AG08395 (cell line): ENCODE measurements around the gene SBSN.

Experiments
- DNase-seq: peaks from one replicate; pipeline ENCODE4 v3.0.0; 2012; ENCODE audit warnings: mixed read lengths, low spot score

Gene SBSN, protein sequence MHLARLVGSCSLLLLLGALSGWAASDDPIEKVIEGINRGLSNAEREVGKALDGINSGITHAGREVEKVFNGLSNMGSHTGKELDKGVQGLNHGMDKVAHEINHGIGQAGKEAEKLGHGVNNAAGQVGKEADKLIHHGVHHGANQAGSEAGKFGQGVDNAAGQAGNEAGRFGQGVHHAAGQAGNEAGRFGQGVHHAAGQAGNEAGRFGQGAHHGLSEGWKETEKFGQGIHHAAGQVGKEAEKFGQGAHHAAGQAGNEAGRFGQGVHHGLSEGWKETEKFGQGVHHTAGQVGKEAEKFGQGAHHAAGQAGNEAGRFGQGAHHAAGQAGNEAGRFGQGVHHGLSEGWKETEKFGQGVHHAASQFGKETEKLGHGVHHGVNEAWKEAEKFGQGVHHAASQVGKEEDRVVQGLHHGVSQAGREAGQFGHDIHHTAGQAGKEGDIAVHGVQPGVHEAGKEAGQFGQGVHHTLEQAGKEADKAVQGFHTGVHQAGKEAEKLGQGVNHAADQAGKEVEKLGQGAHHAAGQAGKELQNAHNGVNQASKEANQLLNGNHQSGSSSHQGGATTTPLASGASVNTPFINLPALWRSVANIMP

DNA sequence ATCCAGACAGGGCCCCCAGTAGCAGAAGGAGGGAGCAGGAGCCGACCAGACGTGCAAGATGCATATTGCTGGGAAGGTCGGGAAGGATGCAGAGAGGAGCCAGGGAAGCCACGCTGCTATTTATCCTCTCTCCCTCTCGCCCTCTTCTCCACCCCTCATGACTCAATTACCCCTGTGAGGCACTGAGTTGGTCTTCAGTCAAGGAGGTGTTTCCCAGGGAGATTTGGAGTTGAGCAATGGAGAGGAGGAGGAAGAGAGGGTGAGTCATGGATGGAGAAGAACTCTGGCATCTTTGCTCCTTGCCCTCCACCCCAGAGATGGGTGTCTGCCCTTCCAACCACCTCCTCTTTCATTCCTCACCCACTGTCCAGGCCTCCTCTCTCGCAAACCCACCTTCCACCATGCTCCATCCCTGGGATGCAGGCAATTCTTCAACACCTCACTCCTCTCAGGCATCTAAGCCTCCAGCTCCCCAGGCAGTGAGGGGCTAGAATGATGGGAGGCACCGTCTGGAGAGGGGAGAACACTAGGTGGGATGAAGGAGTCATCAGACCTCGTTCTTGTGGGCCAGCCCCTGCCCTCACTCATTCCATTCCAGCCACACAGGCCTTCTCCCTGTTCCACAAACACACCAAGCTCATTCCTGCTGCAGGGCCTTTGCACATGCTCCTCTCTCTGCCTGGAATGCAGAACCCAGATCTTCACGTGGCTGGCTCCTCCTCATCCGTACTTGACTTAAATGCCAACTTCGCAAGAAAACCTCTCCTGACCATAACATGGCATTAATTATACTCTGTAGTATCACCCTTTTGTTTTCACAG lies at the start of gene SBSN:
TSS of gene SBSN (minus strand) at position 94 of the 821 bp plus-strand sequence. CDS start at position 64, 30 bp downstream.
- peak; percentile 84 for DNase-seq

DNA sequence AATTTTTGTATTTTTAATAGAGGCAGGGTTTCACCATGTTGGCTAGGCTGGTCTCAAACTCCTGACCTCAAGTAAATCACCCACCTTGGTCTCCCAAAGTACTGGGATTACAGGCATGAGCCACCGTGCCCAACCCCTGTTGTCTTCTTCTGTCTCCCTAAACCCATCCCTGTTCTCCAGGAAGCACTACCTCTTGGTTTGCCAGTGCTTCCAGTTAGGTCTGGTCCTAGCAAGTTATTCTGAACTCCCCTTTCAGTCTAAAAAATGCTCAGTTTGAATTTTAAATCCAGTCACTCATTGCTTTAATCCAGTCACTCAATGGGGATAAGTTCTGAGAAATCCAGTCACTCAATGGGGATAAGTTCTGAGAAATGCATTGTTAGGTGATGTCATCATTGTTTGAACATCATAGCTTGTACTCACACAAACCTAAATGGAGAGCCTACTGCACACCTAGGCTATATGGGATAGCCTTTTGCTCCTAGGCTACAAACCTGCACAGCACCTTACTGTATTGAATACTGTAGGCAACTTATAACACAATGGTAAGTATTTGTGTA lies 43.4 kb upstream of the SBSN start:
- no peak for DNase-seq

DNA sequence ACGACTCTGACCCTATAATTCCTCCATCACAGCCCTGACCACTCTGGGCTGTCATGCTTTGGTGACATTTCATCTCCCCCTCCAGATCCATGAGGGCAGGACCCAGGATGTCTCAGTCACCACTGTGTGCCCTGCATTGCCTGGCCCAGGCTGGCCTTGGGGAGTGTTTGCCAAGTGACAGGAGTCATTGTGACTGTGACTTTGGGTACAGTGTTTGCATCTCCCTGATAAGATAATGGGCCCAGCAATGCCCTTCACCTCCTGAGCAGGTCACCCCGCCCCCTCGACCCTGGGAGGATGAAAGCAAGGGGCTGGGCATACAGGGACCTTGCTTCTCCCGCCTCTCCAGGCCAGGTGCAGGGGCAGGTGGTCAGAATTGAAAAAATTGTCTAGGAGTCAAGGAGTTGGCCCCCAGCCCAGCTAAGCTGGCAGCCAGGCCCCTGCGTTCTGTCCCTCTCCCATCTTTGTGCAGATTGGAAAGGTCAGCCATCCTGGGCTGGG lies 41.2 kb upstream of the SBSN start:
- DNase-seq: no peak

DNA sequence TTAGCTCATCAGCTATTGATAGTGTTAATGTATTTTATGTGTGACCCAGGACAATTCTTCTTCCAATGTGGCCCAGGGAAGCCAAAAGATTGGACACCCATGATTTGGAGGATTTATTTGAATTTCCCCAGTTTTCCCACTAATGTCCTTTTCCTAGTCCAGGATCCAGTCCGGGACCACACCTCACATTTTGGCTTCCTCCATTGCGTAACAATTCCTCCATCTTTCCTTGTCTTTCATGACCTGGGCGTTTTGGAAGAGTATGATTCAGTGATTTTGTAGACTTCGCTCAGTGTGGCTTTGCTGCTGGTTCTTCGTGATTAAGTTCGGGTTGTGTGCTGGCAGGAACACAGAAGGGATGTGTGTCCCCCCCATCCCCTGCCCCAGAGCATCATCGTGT lies 38.6 kb upstream of the SBSN start:
- DNase-seq: no peak

DNA sequence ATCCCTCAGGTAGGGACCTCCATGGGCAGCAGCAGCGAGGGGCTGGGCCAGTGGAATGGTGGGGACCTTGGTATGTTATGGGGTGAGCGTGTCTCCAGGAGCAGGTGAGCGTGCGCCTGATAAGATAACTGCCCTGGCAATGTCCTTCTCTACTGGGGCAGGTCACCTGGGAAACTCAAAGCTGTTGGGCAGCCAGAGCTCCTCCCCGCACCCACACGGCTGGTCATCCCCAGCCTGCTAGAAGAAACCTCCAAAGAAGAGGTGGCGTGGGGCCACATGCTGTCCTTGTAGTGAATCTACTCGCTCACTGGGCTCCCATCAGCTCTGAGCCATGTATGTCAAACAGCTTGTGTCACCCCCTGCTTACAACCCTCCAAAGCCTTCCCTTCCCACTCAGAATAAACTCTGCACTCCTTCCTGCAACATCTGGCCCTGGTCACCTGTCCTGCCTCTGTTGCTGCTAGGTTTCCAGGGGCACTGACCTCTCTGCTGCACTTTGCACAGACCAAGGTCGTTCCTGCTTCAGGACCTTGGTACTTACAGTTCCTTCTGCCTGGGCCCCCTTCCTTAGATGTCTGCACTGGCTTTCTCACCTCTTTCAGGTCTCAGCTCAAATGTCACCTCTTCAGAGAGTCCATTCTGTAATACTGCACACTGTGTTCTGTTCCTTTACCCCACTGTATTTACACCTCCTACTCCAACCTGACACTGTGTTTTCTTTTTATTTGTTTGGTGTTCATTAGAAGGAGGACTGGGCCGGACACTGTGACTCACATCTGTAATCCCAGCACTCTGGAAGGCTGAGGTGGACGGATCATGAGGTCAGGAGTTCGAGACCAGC lies 37.1 kb upstream of the SBSN start:
- DNase-seq: no peak

DNA sequence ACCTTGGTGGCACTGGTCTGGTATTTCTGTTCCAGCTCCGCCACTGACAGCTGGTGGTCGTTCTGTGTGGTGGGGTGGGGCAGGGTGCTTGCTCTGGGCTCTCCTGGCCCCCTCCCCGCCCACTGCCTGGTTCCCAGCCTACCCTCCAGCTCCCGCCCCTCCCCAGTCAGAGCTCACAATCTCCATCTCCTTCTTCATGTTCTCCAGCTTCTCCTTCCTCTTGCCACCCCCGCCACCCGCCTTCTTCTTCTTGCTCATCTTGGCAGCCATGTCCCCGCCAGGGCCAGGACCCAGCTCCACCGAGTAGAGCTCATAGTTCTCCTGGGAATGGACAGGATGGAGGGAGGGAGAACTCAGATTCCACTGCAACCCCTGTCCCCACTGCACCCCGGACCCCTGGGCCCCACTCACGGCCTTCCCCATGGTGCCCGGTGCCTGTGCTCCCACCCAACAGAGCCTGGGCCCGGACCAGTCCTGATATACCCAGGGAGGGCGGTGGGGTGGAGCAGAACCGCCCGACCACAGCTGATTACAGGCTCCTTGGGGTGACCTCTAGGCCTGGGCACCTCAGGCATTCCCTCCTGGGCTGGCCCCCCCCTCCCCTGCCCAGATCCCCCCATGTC lies 35.2 kb upstream of the SBSN start, which contains the start of gene ATP4A:
TSS of gene ATP4A (minus strand) at position 452 of the 623 bp plus-strand sequence. CDS start at position 423, 29 bp downstream.
- no peak for DNase-seq

DNA sequence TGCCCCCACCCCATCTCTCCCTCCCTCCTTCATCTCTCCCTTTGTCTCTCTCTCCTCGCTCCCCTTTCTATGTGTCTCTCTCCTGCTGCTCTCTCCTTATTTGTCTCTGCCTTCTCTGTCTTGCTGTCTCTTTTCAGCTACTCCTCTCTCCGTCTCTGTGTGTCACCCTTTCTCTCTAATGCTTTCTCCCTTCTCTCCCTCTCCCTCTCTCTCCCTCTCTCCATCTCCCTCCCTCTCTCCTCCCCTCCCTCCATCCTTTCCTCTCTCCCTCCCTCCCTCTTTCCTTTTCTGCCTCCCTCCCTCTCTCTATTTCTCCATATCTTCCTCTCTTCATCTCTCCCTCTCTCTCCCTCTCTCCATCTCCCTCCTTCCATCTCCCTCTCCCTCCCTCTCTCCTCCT lies 34.7 kb upstream of the SBSN start:
- no peak for DNase-seq

DNA sequence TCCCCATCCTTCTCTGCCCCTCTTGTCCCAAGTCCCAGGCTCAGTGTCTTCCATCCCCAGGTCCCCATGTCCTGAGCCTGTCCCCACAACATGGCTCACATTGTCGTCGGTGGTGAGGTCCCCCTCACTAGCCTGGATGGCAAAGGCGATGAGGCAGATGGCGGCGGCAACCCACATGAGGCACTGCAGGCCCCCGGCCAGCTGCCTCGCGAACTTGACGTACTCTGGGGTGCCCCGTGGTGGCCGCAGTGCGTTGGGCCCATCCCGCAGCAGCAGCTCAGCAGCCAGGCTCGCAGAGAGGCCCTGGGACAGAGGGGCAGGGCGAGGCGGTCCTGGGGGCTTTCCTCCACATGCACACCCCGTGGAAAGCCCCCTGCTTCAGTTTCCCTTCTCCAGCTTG lies 34.2 kb upstream of the SBSN start:
- no peak for DNase-seq

DNA sequence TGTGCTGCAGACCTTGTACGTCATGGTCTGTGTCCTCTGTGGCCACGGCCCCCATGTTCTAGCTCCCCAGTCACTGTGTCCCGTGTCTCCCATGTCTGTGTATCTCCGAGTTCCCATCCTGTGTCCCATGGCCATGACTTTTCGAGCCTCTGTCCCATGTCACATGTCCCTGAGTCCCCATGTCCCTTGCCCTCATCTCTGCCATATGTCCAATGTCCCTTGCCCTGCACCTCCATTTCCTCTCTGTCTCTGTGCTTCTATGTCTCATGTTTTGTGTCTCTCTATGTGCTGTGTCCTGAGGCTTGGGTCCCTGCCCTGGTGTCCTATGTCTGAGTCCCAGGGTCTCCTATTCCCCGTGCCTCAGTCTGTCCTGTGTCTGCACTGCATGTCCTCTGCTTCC lies 33.3 kb upstream of the SBSN start:
- DNase-seq: no peak

DNA sequence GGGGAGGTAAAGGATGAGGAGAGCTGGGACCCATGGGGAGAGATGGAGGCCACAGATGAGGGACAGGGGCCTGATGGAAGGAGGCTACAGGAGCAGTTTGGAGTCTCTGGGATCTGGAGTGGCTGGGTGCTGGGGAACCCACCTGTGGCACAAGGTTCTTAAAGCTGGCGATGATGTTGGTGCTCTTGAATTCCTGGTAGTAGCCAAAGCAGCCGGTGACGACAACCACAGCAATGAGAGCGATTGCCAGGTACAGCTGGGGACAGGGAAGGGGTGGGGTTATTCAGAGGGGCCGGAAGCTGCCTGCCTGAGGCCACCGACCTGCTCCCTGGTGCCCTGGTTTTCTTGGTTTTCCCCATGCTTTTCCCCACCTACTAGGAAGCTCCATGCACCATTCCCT lies 32.6 kb upstream of the SBSN start:
- DNase-seq: no peak

DNA sequence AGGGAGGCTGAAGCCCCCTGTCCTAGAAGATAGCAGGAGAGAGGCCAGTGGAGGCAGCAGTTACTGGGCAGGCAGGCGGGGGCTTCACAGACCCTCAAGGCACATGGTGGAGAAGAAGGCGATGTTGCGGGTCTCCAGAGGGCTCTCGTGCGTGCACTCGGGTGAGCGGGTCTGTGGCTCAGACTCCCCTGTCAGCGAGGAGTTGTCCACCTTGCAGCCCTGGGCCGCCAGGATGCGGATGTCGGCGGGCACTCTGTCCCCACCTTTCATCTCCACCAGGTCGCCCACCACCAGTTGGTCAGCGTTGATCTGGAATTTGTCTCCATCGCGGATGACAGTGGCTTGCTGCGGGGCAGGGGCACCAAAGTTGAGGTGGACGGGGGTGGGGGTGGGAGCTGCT lies 32.2 kb upstream of the SBSN start:
- no peak for DNase-seq

DNA sequence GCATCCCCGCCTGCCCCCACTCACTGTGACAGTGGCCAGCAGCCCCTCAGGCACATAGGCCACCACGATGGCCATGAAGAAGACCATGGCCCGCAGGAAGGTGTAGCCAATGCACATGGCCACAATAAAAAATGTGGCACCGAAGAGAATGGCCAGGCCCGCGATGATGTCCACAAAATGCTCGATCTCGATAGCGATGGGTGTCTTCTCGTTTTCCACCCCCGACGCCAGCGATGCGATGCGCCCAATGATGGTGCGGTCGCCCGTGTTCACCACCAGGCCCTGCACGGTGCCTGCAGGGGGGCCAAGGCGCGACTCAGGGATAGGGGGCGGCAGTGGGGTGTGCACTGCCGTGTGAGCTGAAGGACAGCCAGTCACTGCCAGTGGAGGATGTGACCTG lies 31.7 kb upstream of the SBSN start:
- DNase-seq: no peak

DNA sequence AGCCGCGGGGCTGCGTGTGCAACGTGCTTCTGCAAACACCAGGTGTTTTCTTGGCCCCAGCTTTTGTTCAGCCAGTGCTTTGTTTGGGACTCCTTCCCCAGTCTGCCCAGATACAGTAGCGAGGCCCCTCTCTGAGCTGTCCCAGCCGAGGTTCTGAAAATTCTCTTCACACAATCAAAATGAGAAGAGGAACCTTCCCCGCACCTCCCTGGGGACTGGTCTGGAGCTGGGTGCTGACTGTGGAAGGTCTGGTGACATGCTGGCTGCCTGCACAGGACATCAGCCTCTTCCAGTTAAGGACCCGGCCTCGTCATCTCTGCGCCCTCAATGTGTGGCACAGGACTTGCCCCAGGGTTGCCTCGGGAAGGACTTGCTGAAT lies 31.2 kb upstream of the SBSN start:
- no peak for DNase-seq

DNA sequence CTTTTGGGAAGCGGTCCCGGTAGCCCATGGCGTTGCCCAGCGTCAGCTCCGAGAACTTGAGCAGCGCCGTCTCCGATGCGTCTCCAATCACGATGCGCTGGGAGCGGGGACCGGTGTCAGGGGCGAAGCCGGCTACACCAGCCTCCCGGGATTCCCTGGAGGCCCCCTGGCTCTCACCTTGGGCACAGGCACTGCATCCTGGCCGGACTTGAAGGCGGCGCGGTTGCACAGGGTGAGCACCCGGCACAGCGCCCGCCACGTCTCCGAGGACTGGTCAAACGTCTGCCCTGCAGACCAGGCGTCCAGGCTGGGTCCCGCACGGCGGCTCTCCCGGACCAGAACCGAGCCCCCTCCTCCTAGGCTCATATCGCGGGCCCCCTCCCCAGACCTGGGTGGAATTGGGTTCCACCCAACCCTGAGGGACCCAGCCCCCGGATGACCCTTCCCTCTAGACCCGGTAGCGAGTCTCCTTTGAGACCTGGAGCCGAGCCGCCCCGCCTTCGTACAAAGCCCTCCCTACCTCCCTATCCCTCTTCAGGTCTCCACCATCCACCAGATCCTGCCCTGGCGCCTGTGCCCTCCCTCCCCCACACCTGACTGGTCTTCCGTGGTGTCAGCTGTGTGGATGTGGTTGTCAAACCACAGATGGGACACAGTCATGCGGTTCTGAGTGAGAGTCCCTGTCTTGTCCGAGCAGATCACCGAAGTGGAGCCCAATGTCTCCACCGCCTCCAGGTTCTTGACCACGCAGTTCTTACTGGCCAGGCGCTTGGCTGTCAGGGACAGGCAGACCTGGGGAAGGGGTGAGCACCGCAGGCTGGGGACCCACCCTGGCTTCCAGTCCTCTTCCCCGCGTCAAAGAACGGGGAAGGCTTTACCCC lies 30.5 kb upstream of the SBSN start:
- DNase-seq: no peak

DNA sequence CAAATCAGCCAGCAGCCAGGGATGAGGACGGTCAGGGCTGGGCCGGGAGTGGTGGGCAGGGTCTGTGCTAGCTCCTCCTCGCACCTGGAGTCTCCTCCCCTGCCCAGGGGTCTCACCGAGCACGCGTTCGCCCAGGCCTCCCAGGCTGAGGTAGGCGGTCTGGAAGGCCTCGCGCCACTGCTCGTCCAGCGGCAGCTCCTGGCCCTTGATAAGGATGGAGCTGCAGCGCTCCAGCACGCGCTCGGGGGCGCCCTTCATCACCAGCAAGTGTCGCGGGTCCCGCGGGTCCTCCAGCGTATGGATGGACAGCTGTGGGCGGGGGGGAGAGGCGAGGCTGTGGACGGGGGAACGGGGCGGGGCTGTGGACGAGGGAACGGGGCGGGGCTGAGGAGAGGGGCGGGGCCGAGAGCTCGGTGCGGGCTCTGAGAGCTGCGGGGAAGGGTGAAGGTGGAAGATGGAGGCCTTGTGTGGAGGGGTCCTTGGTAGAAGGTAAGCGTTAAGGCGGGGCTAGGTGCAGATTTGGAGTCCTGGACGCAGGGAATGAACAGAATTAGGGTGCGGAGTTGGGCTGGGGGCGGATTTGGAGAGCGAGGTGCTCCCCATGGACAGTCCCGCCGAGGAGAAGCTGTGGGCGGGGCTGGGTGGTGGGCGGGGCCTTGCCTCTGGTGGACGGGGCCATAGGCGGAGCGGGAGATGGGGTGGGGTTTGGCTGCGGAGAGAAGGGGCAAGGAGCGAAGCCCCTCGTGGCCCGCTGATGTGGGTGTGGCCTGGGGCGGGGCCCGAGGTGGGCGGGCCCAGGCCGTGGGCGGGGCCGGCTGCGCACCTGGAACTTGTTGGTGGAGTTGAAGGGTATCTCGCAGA lies 29.7 kb upstream of the SBSN start:
- DNase-seq: peak; percentile 35

DNA sequence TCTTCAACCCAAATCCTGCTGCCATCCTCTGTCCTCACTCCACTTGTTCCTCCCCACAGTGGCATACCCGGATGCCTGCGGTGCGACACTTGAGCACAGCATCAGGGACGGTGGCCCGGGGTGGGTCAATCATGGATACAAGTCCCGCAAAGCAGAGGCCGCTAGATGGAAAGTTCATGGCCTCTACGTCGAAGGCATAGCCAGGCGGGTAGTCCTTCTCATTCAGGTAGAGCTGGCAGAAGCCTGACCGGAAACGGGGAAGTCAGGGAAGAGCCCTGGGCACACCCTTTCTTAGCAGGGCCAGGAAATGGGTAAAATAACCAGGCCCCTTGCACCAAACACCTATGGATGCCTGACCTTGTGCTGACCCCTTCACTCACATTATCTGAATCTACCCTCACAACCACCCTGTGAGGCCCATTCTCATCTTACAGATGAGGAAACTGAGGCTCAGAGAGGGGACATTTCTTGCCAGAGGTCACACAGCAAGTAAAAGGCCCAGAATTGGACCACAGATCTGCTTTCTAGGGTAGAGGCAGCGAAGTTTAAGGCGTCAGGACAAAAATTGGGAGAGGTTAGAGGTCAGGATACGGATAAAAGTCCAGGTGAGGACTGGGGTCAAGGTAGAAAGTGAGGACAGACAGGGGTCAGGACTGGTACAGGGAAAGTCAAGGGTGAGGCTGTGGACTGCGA lies 28.9 kb upstream of the SBSN start:
- no peak for DNase-seq

DNA sequence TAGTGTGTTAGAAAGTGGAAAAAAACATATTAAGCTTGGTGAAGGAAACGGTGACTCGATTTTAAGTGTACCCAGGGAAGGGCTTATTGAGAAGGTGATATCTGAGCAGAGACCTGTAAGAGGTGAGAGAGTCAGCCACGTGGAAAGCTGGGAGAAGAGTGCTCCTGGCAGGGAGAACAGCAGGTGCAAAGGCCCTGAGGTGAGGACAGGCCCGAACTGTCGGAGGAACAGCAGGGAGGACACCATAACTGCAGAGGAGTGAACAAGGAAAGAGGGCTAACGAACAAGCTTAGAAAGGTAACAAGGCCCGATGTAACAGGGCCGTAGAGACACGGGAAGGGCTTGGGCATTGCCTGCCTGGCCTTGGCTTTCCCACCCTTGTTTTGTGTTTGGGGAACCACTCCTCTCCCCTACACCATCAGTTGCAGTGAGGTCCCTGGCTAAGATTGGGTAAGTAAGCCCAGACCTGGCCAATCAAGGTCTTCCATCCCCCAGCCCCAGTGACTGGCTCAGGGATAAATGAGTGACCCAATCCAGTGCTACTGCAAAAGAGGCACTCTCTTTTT lies 28.0 kb upstream of the SBSN start:
- no peak for DNase-seq
